HFF-Myc (cell line): ENCODE measurements around the gene ADSL.

Source experiments
- DNase-seq: peaks from one replicate; pipeline ENCODE4 v3.0.0-alpha.2; 2011; ENCODE audit warnings: low read depth; ENCODE audit errors: extremely low read depth
- H3K4me3 ChIP-seq: replicated peaks from 2 replicates; pipeline ENCODE4 v1.5.1; 2011; ENCODE audit warnings: low read depth, mild to moderate bottlenecking, control low read depth, low read length
- CTCF ChIP-seq: IDR thresholded peaks from 2 replicates; pipeline ENCODE4 v1.5.1; 2012; ENCODE audit warnings: mild to moderate bottlenecking, low read depth, low read length, control low read depth; ENCODE audit errors: missing control alignments

The ADSL gene

GRCh38 chr22:40414838-40415505, 68.7 kb downstream of the ADSL start:
- no peak for DNase-seq
- H3K4me3 ChIP-seq, result no peak overlapping the region
- no peak for TF ChIP-seq CTCF

- no peak overlapping the region for H3K4me3 ChIP-seq
- no peak for DNase-seq
- TF ChIP-seq CTCF, result no peak
Measured at GRCh38 chr22:40415531-40416266, 69.4 kb downstream of the ADSL start.

- no peak for TF ChIP-seq CTCF
- DNase-seq, result no peak
- H3K4me3 ChIP-seq, result no peak overlapping the region
Measured at GRCh38 chr22:40416267-40416570, 69.9 kb downstream of the ADSL start.

GRCh38 chr22:40416636-40417035, 70.3 kb downstream of the ADSL start:
- no peak for DNase-seq
- H3K4me3 ChIP-seq, result no peak overlapping the region
- TF ChIP-seq CTCF, result no peak

GRCh38 chr22:40417041-40417440, 70.7 kb downstream of the ADSL start:
- TF ChIP-seq CTCF, result no peak
- no peak overlapping the region for H3K4me3 ChIP-seq
- DNase-seq, result no peak

GRCh38 chr22:40417881-40418280, 71.6 kb downstream of the ADSL start:
- TF ChIP-seq CTCF, result no peak

More at GRCh38 chr22:40417881-40418280, 71.6 kb downstream of the ADSL start:
- no peak overlapping the region for H3K4me3 ChIP-seq
- DNase-seq, result no peak
